SH-SY5Y (cell line): ENCODE data around the gene GRB10.

Experiments used
- GATA2 ChIP-seq: IDR thresholded peaks from 2 replicates; pipeline ENCODE4 v1.6.1; 2011; ENCODE audit warnings: mild to moderate bottlenecking, low read depth, low read length
- GATA3 ChIP-seq: IDR thresholded peaks from 2 replicates; pipeline ENCODE4 v1.6.1; 2011; ENCODE audit warnings: low read depth, mild to moderate bottlenecking, low read length, moderate library complexity

- TF ChIP-seq GATA2, result no peak
- TF ChIP-seq GATA3, result no peak
Observed at GRCh38 chr7:50649259-50649885, 133.3 kb downstream of the GRB10 start.
